Thyroid gland (tissue), 4 donors: ENCODE measurements around the gene PAFAH1B2.

Experiments used
- CTCF ChIP-seq, 6 experiments: fragments of 200-600 bp in 3 of 6; fragments of 450-650 bp in 3 of 6; sonication (generic) in 3 of 6; IDR thresholded peaks; one replicate each; pipeline ENCODE4 v1.5.1; 2016 to 2019; ENCODE audit warnings: antibody characterized with exemption in 6 of 6, mild to moderate bottlenecking in 2 of 6, inconsistent platforms in 1 of 6, moderate library complexity in 1 of 6
- POLR2A ChIP-seq, 2 donors: fragments of 450-650 bp; IDR thresholded peaks; one replicate each; pipeline ENCODE4 v1.6.1; 2017; ENCODE audit warnings: antibody characterized with exemption in 2 of 2, mild to moderate bottlenecking in 2 of 2, moderate library complexity in 1 of 2

GRCh38 chr11:117110294-117110950 is 33.7 kb upstream of the PAFAH1B2 start:
- no peak for TF ChIP-seq CTCF (IDR thresholded peaks at IDR 0.05)
- TF ChIP-seq POLR2A (IDR thresholded peaks at IDR 0.05) = no peak
